Loucy (cell line): ENCODE measurements around the gene SPATA31E1.
"Not testable (repeated sequence)": the region's sequence is repeated elsewhere in the genome, so short reads cannot be mapped to it uniquely, and the experiment has no call there.

ENCODE experiments used
- H2AFZ ChIP-seq: fragments of 200-600 bp; sonication (generic); 2 replicates; pipeline ENCODE4 v1.6.0; 2016; ENCODE audit warnings: antibody characterized with exemption, mild to moderate bottlenecking, low read length, moderate library complexity
- H3F3A ChIP-seq: fragments of 200-600 bp; 2 replicates; pipeline ENCODE4 v1.6.0; 2016; ENCODE audit warnings: antibody characterized with exemption, low read depth, mild to moderate bottlenecking
- H3K27me3 ChIP-seq: fragments of 200-600 bp; sonication (generic); 2 replicates; pipeline ENCODE4 v1.6.1; 2014; ENCODE audit warnings: low read length, mild to moderate bottlenecking; ENCODE audit not compliant: insufficient read depth, poor library complexity, severe bottlenecking
- H3K36me3 ChIP-seq: fragments of 200-600 bp; sonication (generic); 2 replicates; pipeline ENCODE4 v1.6.1; 2016; ENCODE audit warnings: low read length; ENCODE audit not compliant: insufficient read depth
- H3K4me1 ChIP-seq: fragments of 200-600 bp; sonication (generic); 2 replicates; pipeline ENCODE4 v1.5.1; 2014; ENCODE audit warnings: low read length, mild to moderate bottlenecking; ENCODE audit not compliant: insufficient read depth, poor library complexity, severe bottlenecking
- H3K4me2 ChIP-seq: fragments of 200-600 bp; sonication (generic); 2 replicates; pipeline ENCODE4 v1.6.0; 2014; ENCODE audit warnings: antibody characterized with exemption, low read length, low read depth, mild to moderate bottlenecking; ENCODE audit not compliant: poor library complexity, severe bottlenecking
- H3K4me3 ChIP-seq: fragments of 200-600 bp; sonication (generic); 2 replicates; pipeline ENCODE4 v1.5.1; 2014; ENCODE audit warnings: low read length, mild to moderate bottlenecking, mixed read lengths; ENCODE audit not compliant: poor library complexity, severe bottlenecking
- H3K79me2 ChIP-seq: fragments of 200-600 bp; sonication (generic); 2 replicates; pipeline ENCODE4 v1.6.1; 2014; ENCODE audit warnings: low read length; ENCODE audit not compliant: insufficient read depth
- H3K9ac ChIP-seq: fragments of 200-600 bp; sonication (generic); 2 replicates; pipeline ENCODE4 v1.6.0; 2014; ENCODE audit warnings: mild to moderate bottlenecking, low read depth, low read length, moderate library complexity; ENCODE audit not compliant: poor library complexity, severe bottlenecking
- H3K9me2 ChIP-seq: fragments of 200-600 bp; sonication (generic); replicated peaks from 2 replicates; pipeline ENCODE4 v1.6.1; 2016; ENCODE audit warnings: low read depth, low read length, mixed read lengths
- H3K9me3 ChIP-seq: fragments of 200-600 bp; sonication (generic); 2 replicates; pipeline ENCODE4 v1.6.1; 2014; ENCODE audit warnings: mild to moderate bottlenecking, antibody characterized with exemption, low read length, low read depth; ENCODE audit not compliant: insufficient read depth
- H4K20me1 ChIP-seq: fragments of 200-600 bp; sonication (generic); 2 replicates; pipeline ENCODE4 v1.6.0; 2014; ENCODE audit warnings: antibody characterized with exemption, low read length, mild to moderate bottlenecking; ENCODE audit not compliant: insufficient read depth, poor library complexity, severe bottlenecking
- EZH2phosphoT487 ChIP-seq: fragments of 200-600 bp; IDR thresholded peaks from 2 replicates; pipeline ENCODE4 v1.6.1; 2018; ENCODE audit warnings: antibody characterized with exemption, mild to moderate bottlenecking, moderate library complexity, borderline replicate concordance
- TF ChIP-seq, protein P1 (sequence below): fragments of 200-600 bp; sonication (generic); conservative IDR thresholded peaks from 2 replicates; pipeline ENCODE4 v1.5.1; 2014; ENCODE audit warnings: mild to moderate bottlenecking, antibody characterized with exemption, low read length

The SPATA31E1 gene

DNA sequence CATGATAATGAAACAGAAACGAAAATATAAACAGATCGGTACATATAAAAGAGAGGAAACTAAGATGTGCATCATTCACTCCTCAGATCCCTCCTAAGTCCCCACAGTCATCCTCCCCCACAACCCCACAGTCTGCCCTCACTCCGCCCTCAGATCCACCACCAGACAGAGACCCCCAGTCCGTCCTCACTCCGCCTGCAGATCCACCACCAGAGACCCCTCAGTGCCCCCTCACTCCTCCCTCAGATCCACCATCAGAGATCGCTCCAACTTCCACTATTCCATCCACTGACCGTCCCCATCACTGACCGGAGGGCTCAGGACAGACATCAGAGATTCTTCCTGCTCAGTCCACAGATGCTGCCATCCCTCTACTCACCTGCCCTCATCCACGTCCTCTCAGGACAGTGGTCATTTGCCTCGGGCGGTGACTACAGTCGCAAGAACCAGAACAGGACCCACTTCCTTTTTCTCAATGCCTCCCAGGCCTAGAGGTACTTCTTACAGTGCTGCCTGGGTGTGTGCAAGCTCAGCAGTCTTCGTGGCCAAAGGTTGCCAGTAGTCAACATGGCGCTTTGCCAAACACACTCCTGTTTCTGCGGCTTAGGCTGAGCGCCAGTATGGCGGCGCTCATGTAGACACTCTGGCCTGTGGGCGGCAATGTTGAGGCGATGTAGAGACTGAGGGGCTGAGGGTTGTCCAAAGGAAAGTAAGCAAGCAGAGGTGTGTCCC, 26.8 kb downstream of the SPATA31E1 start:
- no peaks in the 10 kb centered on the region for H3K27me3 ChIP-seq

DNA sequence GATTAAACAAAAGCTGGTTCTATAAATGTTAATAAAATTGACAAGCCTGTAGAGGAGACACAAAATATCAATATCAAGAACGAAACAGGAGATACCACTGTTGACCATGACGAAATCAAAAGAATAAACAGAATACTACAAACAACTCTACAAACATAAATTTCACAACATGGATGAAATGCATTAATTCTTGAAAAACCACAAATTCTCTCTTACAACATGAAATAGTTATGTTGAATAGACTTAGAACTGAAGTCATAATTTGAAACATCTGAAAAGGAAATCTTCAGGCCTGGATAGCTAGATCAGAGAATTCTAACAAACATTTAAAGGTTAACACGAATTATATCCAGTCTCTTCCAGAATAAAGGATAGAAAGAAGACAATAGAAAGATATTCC, 28.1 kb downstream of the SPATA31E1 start:
- Histone ChIP-seq H3K4me2 (no peak overlapping the region), H2AFZ (no peak overlapping the region), H3K9me2 (no peaks in the 10 kb centered on the region), H3K4me1 (no peaks in the 10 kb centered on the region), H3K9me3 (no peaks in the 10 kb centered on the region), H4K20me1 (no peaks in the 10 kb centered on the region), H3K36me3 (no peaks in the 10 kb centered on the region), H3K79me2 (no peaks in the 10 kb centered on the region), H3F3A (no peaks in the 10 kb centered on the region), H3K27me3 (no peaks in the 10 kb centered on the region), H3K9ac (no peak overlapping the region), H3K4me3 (no peak overlapping the region)
- TF ChIP-seq EZH2phosphoT487 = no peak
- TF ChIP-seq, protein P1, sequence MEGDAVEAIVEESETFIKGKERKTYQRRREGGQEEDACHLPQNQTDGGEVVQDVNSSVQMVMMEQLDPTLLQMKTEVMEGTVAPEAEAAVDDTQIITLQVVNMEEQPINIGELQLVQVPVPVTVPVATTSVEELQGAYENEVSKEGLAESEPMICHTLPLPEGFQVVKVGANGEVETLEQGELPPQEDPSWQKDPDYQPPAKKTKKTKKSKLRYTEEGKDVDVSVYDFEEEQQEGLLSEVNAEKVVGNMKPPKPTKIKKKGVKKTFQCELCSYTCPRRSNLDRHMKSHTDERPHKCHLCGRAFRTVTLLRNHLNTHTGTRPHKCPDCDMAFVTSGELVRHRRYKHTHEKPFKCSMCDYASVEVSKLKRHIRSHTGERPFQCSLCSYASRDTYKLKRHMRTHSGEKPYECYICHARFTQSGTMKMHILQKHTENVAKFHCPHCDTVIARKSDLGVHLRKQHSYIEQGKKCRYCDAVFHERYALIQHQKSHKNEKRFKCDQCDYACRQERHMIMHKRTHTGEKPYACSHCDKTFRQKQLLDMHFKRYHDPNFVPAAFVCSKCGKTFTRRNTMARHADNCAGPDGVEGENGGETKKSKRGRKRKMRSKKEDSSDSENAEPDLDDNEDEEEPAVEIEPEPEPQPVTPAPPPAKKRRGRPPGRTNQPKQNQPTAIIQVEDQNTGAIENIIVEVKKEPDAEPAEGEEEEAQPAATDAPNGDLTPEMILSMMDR = no peak

More for the DNA sequence above, 26.8 kb downstream of the SPATA31E1 start:
- Histone ChIP-seq H3K9ac (no peak overlapping the region), H3K9me2 (no peaks in the 10 kb centered on the region), H3K9me3 (no peaks in the 10 kb centered on the region), H2AFZ (no peak overlapping the region), H3K79me2 (no peaks in the 10 kb centered on the region), H4K20me1 (no peaks in the 10 kb centered on the region), H3K4me2 (no peak overlapping the region), H3K4me3 (no peak overlapping the region), H3K36me3 (no peaks in the 10 kb centered on the region), H3K4me1 (no peaks in the 10 kb centered on the region), H3F3A (no peaks in the 10 kb centered on the region)
- TF ChIP-seq, protein P1 = no peak
- TF ChIP-seq EZH2phosphoT487 = no peak

DNA sequence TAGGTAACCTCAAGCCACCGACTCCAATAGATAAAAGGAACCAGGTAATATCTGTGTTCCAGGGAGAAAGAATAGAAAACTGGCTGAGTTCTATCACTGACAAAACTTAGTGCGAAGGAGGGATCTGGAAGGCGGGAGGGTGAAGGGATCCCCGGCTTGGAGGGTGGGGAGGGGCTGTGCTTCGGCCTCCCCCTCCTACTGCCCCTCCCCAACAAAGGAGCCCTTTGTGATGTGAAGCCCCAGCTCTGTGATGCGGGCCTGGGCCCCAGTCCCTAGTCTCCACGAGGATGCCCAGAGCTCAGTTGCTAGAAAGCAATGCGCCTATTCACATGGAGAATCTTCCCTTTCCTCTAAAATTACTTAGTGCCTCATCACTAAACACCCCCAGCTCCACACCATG, 35.0 kb downstream of the SPATA31E1 start, which contains the start of gene SPATA31C1:
SPATA31C1 (plus strand) TSS at position 301 of the 400 bp plus-strand sequence.
- not testable (repeated sequence) for H3K79me2 ChIP-seq, H3F3A ChIP-seq, H3K4me2 ChIP-seq, H3K9me2 ChIP-seq, H2AFZ ChIP-seq, H3K4me3 ChIP-seq, H3K9ac ChIP-seq, H3K4me1 ChIP-seq, H3K36me3 ChIP-seq, H4K20me1 ChIP-seq, H3K27me3 ChIP-seq, H3K9me3 ChIP-seq

DNA sequence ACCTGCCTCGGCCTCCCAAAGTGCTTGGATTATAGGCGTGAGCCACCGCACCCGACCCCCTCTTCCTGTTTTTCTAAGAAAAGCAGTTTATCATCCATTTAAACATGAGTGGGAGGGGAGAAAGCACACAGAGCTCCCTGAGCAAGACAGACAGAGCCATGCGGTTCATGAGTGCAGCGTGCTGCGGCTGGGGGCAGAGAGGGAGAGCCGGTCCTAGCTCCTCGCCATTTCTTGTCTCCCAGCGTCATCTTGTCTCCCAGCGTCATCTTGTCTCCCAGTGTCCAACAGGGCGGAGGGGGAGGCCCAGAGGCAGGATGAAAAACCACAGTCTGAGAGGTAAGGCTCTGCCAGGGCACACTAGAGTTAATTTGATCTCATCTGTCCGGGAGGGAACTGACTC, 36.3 kb downstream of the SPATA31E1 start:
- not testable (repeated sequence) for H3K79me2 ChIP-seq, H3K27me3 ChIP-seq

DNA sequence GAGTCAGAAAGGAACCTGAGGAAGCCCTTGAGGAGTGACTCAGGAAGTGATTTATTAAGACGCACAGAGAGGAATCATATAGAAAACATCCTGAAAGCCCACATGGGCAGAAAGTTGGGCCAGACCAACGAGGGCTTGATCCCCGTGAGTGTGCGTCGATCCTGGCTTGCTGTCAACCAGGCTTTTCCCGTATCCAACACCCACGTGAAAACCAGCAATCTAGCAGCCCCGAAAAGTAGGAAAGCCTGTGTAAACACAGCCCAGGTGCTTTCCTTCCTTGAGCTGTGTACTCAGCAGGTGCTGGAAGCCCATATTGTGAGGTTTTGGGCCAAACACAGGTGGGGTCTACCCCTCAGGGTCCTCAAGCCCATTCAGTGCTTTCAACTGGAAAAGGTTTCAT, 38.9 kb downstream of the SPATA31E1 start:
- H3K79me2 ChIP-seq, H3K4me1 ChIP-seq, H3F3A ChIP-seq, H3K36me3 ChIP-seq, H2AFZ ChIP-seq, H3K9ac ChIP-seq, H4K20me1 ChIP-seq, H3K27me3 ChIP-seq, H3K9me2 ChIP-seq, H3K4me2 ChIP-seq, H3K9me3 ChIP-seq, H3K4me3 ChIP-seq: not testable (repeated sequence)

More for the DNA sequence above, 36.3 kb downstream of the SPATA31E1 start:
- H3K9me3 ChIP-seq, H3K9ac ChIP-seq, H3F3A ChIP-seq, H2AFZ ChIP-seq, H3K36me3 ChIP-seq, H3K9me2 ChIP-seq, H3K4me3 ChIP-seq, H3K4me1 ChIP-seq, H4K20me1 ChIP-seq, H3K4me2 ChIP-seq: not testable (repeated sequence)

DNA sequence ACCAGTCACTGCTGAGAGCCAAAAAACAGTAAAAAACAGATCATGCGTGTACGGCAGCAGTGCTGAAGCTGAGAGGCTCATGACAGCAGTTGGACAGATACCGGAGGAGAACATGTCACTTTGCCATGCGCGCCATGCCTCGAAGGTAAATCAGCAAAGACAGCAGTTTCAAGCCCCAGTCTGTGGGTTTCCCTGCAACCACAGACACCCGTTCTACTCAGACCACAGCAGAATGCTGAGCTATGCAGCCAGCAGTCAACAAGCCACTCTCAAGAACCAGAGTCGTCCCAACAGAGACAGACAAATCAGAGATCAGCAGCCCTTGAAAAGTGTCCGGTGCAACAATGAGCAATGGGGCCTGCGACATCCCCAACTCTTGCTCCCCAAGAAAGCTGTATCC, 40.3 kb downstream of the SPATA31E1 start:
- not testable (repeated sequence) for H2AFZ ChIP-seq, H3K9me3 ChIP-seq, H3K4me1 ChIP-seq, H3K4me3 ChIP-seq, H3K9me2 ChIP-seq, H4K20me1 ChIP-seq, H3K27me3 ChIP-seq, H3K36me3 ChIP-seq, H3K9ac ChIP-seq, H3K4me2 ChIP-seq, H3F3A ChIP-seq, H3K79me2 ChIP-seq
